ENCODE measurements around the gene INO80. TPM values are rescaled to one million over a fixed set of nuclear protein-coding genes. Genes with fewer than 3 reads are reported as not detected.

The INO80 gene
- total RNA-seq, 3 donors from 2014 or later = 27.2 to 47.7 (median 42.3) TPM

DNA sequence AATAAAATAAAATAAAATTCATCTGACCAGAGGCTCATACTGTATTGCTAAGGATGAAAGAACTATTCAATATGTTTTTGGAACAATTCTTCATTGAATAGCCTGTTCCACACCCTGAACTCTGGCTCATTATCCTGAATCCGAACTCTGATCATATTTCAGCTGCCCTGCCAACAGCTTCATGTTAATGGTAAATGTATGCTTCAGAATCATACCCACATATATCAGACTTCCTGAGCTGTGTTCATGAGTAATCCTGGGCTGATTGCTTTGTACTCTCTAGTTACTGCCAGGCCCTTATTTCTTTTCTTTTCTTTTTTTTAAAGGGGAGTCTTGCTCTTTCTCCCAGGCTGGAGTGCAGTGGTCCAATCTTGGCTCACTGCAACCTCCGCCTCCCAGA lies 11.8 kb downstream of the INO80 start:
- Histone ChIP-seq H3K4me1 (no peaks in the 10 kb centered on the region), H3K4me3 (no peak overlapping the region), H3K27ac (no peak overlapping the region), H3K36me3 (no peaks in the 10 kb centered on the region), H3K9me3 (no peaks in the 10 kb centered on the region), H3K27me3 (no peaks in the 10 kb centered on the region)
- TF ChIP-seq, protein P1, sequence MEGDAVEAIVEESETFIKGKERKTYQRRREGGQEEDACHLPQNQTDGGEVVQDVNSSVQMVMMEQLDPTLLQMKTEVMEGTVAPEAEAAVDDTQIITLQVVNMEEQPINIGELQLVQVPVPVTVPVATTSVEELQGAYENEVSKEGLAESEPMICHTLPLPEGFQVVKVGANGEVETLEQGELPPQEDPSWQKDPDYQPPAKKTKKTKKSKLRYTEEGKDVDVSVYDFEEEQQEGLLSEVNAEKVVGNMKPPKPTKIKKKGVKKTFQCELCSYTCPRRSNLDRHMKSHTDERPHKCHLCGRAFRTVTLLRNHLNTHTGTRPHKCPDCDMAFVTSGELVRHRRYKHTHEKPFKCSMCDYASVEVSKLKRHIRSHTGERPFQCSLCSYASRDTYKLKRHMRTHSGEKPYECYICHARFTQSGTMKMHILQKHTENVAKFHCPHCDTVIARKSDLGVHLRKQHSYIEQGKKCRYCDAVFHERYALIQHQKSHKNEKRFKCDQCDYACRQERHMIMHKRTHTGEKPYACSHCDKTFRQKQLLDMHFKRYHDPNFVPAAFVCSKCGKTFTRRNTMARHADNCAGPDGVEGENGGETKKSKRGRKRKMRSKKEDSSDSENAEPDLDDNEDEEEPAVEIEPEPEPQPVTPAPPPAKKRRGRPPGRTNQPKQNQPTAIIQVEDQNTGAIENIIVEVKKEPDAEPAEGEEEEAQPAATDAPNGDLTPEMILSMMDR (IDR thresholded peaks at IDR 0.05) = no peak
- no peak for TF ChIP-seq POLR2A (IDR thresholded peaks at IDR 0.05)
- TF ChIP-seq POLR2AphosphoS5 (IDR thresholded peaks at IDR 0.05) = no peak
- intact Hi-C loops (cut with DNase I; ENCODE audit: low total_unique reads) = no loop called here
- DNase-seq (ENCODE audit: low spot score in 2 of 2) = no peak

DNA sequence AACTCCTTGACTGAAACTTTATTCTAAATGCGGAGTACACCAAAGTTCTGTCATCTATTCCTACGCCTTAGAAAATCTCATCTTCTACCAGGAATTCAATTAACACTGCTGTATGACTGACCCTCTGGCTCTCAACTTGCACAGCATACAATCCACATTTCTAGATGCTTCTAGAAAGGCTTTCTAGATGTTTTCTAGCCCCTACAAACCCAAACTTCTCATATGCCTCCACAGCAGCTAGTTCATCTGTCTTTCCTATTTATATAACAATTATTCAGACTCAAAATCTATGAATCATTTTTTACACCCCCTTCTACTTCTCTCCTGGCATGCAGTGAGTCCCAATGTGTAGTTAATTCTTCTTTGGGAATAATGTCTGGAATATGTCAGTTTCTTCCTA lies 13.2 kb downstream of the INO80 start:
- H3K36me3 ChIP-seq = no peaks in the 10 kb centered on the region
- H3K9me3 ChIP-seq = no peaks in the 10 kb centered on the region
- no peaks in the 10 kb centered on the region for H3K27me3 ChIP-seq
- intact Hi-C loops (cut with DNase I; ENCODE audit: low total_unique reads) = no loop called here
- H3K4me3 ChIP-seq = no peak overlapping the region
- TF ChIP-seq POLR2AphosphoS5 (IDR thresholded peaks at IDR 0.05) (no peak), POLR2A (IDR thresholded peaks at IDR 0.05) (no peak)
- TF ChIP-seq, protein P1 (IDR thresholded peaks at IDR 0.05) = no peak
- H3K27ac ChIP-seq = no peak overlapping the region
- no peaks in the 10 kb centered on the region for H3K4me1 ChIP-seq
- no peak for DNase-seq (ENCODE audit: low spot score in 2 of 2)

DNA sequence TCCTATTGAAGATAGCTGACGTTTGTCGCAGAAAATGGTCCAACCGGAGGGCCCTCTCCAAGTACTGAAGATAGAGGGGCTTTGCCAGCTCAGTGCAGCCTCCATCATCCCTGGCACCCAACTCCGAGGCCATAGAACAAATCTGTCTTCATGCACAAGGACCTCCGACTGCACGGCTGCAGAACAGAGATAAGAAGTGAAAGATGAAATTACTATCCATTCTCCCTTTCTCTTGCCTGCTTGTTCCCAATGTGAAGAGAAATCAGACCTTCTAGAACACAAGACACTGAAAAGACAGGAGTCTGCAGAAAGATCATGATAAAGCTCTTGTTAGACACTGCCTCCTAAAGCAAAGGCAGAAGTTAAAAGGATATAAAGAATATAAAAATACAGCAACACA lies 19.9 kb downstream of the INO80 start:
- no peak overlapping the region for H3K4me3 ChIP-seq
- H3K9me3 ChIP-seq = no peaks in the 10 kb centered on the region
- no peaks in the 10 kb centered on the region for H3K36me3 ChIP-seq
- TF ChIP-seq POLR2A (IDR thresholded peaks at IDR 0.05) (no peak), POLR2AphosphoS5 (IDR thresholded peaks at IDR 0.05) (no peak)
- TF ChIP-seq, protein P1 (IDR thresholded peaks at IDR 0.05) = no peak
- intact Hi-C loops (cut with DNase I; ENCODE audit: low total_unique reads) = no loop called here
- H3K4me1 ChIP-seq = no peaks in the 10 kb centered on the region
- DNase-seq (ENCODE audit: low spot score in 2 of 2) = no peak
- H3K27me3 ChIP-seq = no peaks in the 10 kb centered on the region
- no peak overlapping the region for H3K27ac ChIP-seq

DNA sequence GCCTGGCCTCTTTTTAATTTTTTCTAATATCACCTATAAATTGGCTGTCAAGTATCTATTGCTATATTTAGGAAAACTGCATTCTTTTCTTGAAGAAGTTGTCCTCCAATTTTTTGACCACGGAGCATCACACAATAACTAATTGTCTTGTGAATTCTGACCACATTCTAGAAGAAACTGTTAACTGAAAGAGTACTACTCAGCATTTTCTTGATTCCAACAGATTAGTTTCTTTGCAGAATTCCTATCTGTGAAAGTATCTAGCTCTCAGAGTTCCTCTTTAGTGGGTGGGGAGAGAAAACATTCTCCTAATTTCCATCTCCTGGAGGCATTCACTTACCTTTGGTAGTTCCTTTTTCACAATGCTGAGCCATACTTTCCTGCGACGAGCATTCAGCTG lies 31.1 kb downstream of the INO80 start:
- no peak overlapping the region for H3K27ac ChIP-seq
- intact Hi-C loops (cut with DNase I; ENCODE audit: low total_unique reads) = no loop called here
- H3K4me3 ChIP-seq = no peak overlapping the region
- H3K27me3 ChIP-seq = no peaks in the 10 kb centered on the region
- H3K4me1 ChIP-seq = no peaks in the 10 kb centered on the region
- TF ChIP-seq POLR2AphosphoS5 (IDR thresholded peaks at IDR 0.05) (no peak), POLR2A (IDR thresholded peaks at IDR 0.05) (no peak)
- TF ChIP-seq, protein P1 (IDR thresholded peaks at IDR 0.05) = no peak
- peaks cover 4% of the 10 kb centered on the region for H3K36me3 ChIP-seq
- DNase-seq (ENCODE audit: low spot score in 2 of 2) = no peak
- no peaks in the 10 kb centered on the region for H3K9me3 ChIP-seq

DNA sequence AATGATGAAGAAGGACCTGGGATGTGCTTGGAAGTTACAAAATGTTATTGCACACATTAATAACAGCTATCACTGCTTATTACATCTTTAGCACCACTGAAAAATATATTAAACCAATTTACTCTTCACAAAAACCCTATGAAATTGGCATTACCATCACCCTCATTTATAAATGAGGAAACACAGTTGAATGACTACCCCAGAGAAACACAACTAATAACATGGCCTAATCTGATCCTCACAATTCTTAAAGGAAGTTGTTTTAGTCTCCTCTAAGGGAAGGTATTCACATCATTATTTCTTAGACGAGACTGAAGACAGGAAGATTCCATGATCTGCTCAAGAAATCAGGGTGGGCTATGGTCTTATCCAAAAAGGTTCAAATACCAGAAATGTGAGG lies 35.9 kb downstream of the INO80 start:
- TF ChIP-seq, protein P1 (IDR thresholded peaks at IDR 0.05) = no peak
- no peaks in the 10 kb centered on the region for H3K4me1 ChIP-seq
- no peaks in the 10 kb centered on the region for H3K27me3 ChIP-seq
- H3K36me3 ChIP-seq = peaks cover 4% of the 10 kb centered on the region
- intact Hi-C loops (cut with DNase I; ENCODE audit: low total_unique reads) = no loop called here
- H3K27ac ChIP-seq = no peak overlapping the region
- H3K4me3 ChIP-seq = no peak overlapping the region
- no peaks in the 10 kb centered on the region for H3K9me3 ChIP-seq
- DNase-seq (ENCODE audit: low spot score in 2 of 2) = no peak

Measured in breast epithelium (tissue), 4 donors.